ENCODE measurements around the gene SLIT3.

The SLIT3 gene

GRCh38 chr5:168885324-168886120 is 415.4 kb downstream of the SLIT3 start:
- no peak overlapping the region for H3K4me3 ChIP-seq
- no peak overlapping the region for H3K9ac ChIP-seq (ENCODE audit: insufficient read length)
- H3K9me3 ChIP-seq (ENCODE audit: low read depth, low read length): no peaks in the 10 kb centered on the region
- TF ChIP-seq POLR2AphosphoS5 (IDR thresholded peaks at IDR 0.05; ENCODE audit: borderline replicate concordance, low read depth, low read length) (no peak), EZH2 (IDR thresholded peaks at IDR 0.05) (no peak), FOXP2 (optimal IDR thresholded peaks at IDR 0.05; ENCODE audit: control extremely low read depth, extremely low read length, insufficient read depth) (no peak)
- no peak for DNase-seq (ENCODE audit: low read depth, low spot score)
- no peaks in the 10 kb centered on the region for H3K36me3 ChIP-seq (ENCODE audit: insufficient read depth, low read length)
- H3K27ac ChIP-seq: no peak overlapping the region

- no peak for DNase-seq (ENCODE audit: low read depth, low spot score)
- Histone ChIP-seq H3K36me3 (ENCODE audit: insufficient read depth, low read length) (no peaks in the 10 kb centered on the region), H3K4me3 (no peak overlapping the region), H3K27ac (no peak overlapping the region), H3K9me3 (ENCODE audit: low read depth, low read length) (no peaks in the 10 kb centered on the region), H3K9ac (ENCODE audit: insufficient read length) (no peak overlapping the region)
- no peak for TF ChIP-seq EZH2 (IDR thresholded peaks at IDR 0.05)
- TF ChIP-seq FOXP2 (optimal IDR thresholded peaks at IDR 0.05; ENCODE audit: control extremely low read depth, extremely low read length, insufficient read depth): no peak
These were observed 416.9 kb downstream of the SLIT3 start for GRCh38 chr5:168883991-168884390.

- no peak for DNase-seq (ENCODE audit: low read depth, low spot score)
- TF ChIP-seq POLR2AphosphoS5 (IDR thresholded peaks at IDR 0.05; ENCODE audit: borderline replicate concordance, low read depth, low read length): no peak
- TF ChIP-seq FOXP2 (optimal IDR thresholded peaks at IDR 0.05; ENCODE audit: control extremely low read depth, extremely low read length, insufficient read depth): no peak
- no peak for TF ChIP-seq EZH2 (IDR thresholded peaks at IDR 0.05)
- H3K9ac ChIP-seq (ENCODE audit: insufficient read length): no peak overlapping the region
- H3K36me3 ChIP-seq (ENCODE audit: insufficient read depth, low read length): no peaks in the 10 kb centered on the region
- no peak overlapping the region for H3K27ac ChIP-seq
- H3K9me3 ChIP-seq (ENCODE audit: low read depth, low read length): no peaks in the 10 kb centered on the region
- no peak overlapping the region for H3K4me3 ChIP-seq
These were observed 417.6 kb downstream of the SLIT3 start for GRCh38 chr5:168883281-168883741.

- Histone ChIP-seq H3K9ac (ENCODE audit: insufficient read length) (no peak overlapping the region), H3K36me3 (ENCODE audit: insufficient read depth, low read length) (no peaks in the 10 kb centered on the region), H3K4me3 (no peak overlapping the region), H3K9me3 (ENCODE audit: low read depth, low read length) (no peaks in the 10 kb centered on the region), H3K27ac (no peak overlapping the region)
- no peak for TF ChIP-seq POLR2AphosphoS5 (IDR thresholded peaks at IDR 0.05; ENCODE audit: borderline replicate concordance, low read depth, low read length)
- no peak for TF ChIP-seq FOXP2 (optimal IDR thresholded peaks at IDR 0.05; ENCODE audit: control extremely low read depth, extremely low read length, insufficient read depth)
- no peak for TF ChIP-seq EZH2 (IDR thresholded peaks at IDR 0.05)
- no peak for DNase-seq (ENCODE audit: low read depth, low spot score)
These were observed 418.7 kb downstream of the SLIT3 start for GRCh38 chr5:168882283-168882682.

- H3K36me3 ChIP-seq (ENCODE audit: insufficient read depth, low read length): no peaks in the 10 kb centered on the region
- H3K27ac ChIP-seq: no peak overlapping the region
- DNase-seq (ENCODE audit: low read depth, low spot score): no peak
- no peaks in the 10 kb centered on the region for H3K9me3 ChIP-seq (ENCODE audit: low read depth, low read length)
- TF ChIP-seq POLR2AphosphoS5 (IDR thresholded peaks at IDR 0.05; ENCODE audit: borderline replicate concordance, low read depth, low read length) (no peak), EZH2 (IDR thresholded peaks at IDR 0.05) (no peak), FOXP2 (optimal IDR thresholded peaks at IDR 0.05; ENCODE audit: control extremely low read depth, extremely low read length, insufficient read depth) (no peak)
- H3K9ac ChIP-seq (ENCODE audit: insufficient read length): no peak overlapping the region
- H3K4me3 ChIP-seq: no peak overlapping the region
These were observed 419.4 kb downstream of the SLIT3 start for GRCh38 chr5:168881427-168882149.

GRCh38 chr5:168879929-168880328 is 421.0 kb downstream of the SLIT3 start:
- no peak overlapping the region for H3K4me3 ChIP-seq
- no peak for DNase-seq (ENCODE audit: low read depth, low spot score)
- H3K27ac ChIP-seq: no peak overlapping the region
- no peaks in the 10 kb centered on the region for H3K9me3 ChIP-seq (ENCODE audit: low read depth, low read length)
- no peaks in the 10 kb centered on the region for H3K36me3 ChIP-seq (ENCODE audit: insufficient read depth, low read length)
- no peak for TF ChIP-seq POLR2AphosphoS5 (IDR thresholded peaks at IDR 0.05; ENCODE audit: borderline replicate concordance, low read depth, low read length)
- TF ChIP-seq EZH2 (IDR thresholded peaks at IDR 0.05): no peak
- TF ChIP-seq FOXP2 (optimal IDR thresholded peaks at IDR 0.05; ENCODE audit: control extremely low read depth, extremely low read length, insufficient read depth): no peak
- H3K9ac ChIP-seq (ENCODE audit: insufficient read length): no peak overlapping the region

GRCh38 chr5:168879331-168879730 is 421.6 kb downstream of the SLIT3 start:
- Histone ChIP-seq H3K27ac (no peak overlapping the region), H3K4me3 (no peak overlapping the region), H3K9ac (ENCODE audit: insufficient read length) (no peak overlapping the region), H3K36me3 (ENCODE audit: insufficient read depth, low read length) (no peaks in the 10 kb centered on the region), H3K9me3 (ENCODE audit: low read depth, low read length) (no peaks in the 10 kb centered on the region)
- DNase-seq (ENCODE audit: low read depth, low spot score): no peak
- TF ChIP-seq POLR2AphosphoS5 (IDR thresholded peaks at IDR 0.05; ENCODE audit: borderline replicate concordance, low read depth, low read length): no peak
- no peak for TF ChIP-seq EZH2 (IDR thresholded peaks at IDR 0.05)
- TF ChIP-seq FOXP2 (optimal IDR thresholded peaks at IDR 0.05; ENCODE audit: control extremely low read depth, extremely low read length, insufficient read depth): no peak

- no peak for DNase-seq (ENCODE audit: low read depth, low spot score)
- H3K27ac ChIP-seq: no peak overlapping the region
- H3K4me3 ChIP-seq: no peak overlapping the region
- H3K9me3 ChIP-seq (ENCODE audit: low read depth, low read length): no peaks in the 10 kb centered on the region
- H3K36me3 ChIP-seq (ENCODE audit: insufficient read depth, low read length): no peaks in the 10 kb centered on the region
- H3K9ac ChIP-seq (ENCODE audit: insufficient read length): no peak overlapping the region
- TF ChIP-seq EZH2 (IDR thresholded peaks at IDR 0.05) (no peak), FOXP2 (optimal IDR thresholded peaks at IDR 0.05; ENCODE audit: control extremely low read depth, extremely low read length, insufficient read depth) (no peak), POLR2AphosphoS5 (IDR thresholded peaks at IDR 0.05; ENCODE audit: borderline replicate concordance, low read depth, low read length) (no peak)
These were observed 422.7 kb downstream of the SLIT3 start for GRCh38 chr5:168878135-168878745.

Measured in SK-N-MC (cell line).